Superior temporal gyrus (tissue), 1 donor: ENCODE data around the gene ZFAND3.

Experiments used
- DNase-seq: peaks from one replicate; pipeline ENCODE4 v3.0.0-alpha.2; 2016; ENCODE audit errors: extremely low spot score

Gene ZFAND3

GRCh38 chr6:37819177-37819801 lies at the start of gene ZFAND3:
TSS of gene ZFAND3 (plus strand) at chr6:37819727. CDS start at chr6:37819946, 219 bp downstream.
- peak; percentile 98 for DNase-seq

GRCh38 chr6:37774028-37774680 lies 45.4 kb upstream of the ZFAND3 start:
- no peak for DNase-seq

- no peak for DNase-seq
Observed at GRCh38 chr6:37776566-37776965, 43.0 kb upstream of the ZFAND3 start.

GRCh38 chr6:37777272-37777834 lies 42.2 kb upstream of the ZFAND3 start:
- DNase-seq, result no peak

GRCh38 chr6:37779111-37779800 lies 40.3 kb upstream of the ZFAND3 start:
- DNase-seq, result no peak

GRCh38 chr6:37779902-37780628 lies 39.5 kb upstream of the ZFAND3 start:
- DNase-seq, result no peak

- DNase-seq, result no peak
Observed at GRCh38 chr6:37781788-37782187, 37.7 kb upstream of the ZFAND3 start.

GRCh38 chr6:37783025-37783855 lies 36.3 kb upstream of the ZFAND3 start:
- peak; percentile 34 for DNase-seq

GRCh38 chr6:37783856-37784584 lies 35.5 kb upstream of the ZFAND3 start:
- DNase-seq, result peak; percentile 40

GRCh38 chr6:37784585-37784967 lies 35.0 kb upstream of the ZFAND3 start:
- DNase-seq, result peak; percentile 25

GRCh38 chr6:37785002-37785662 lies 34.4 kb upstream of the ZFAND3 start:
- DNase-seq, result no peak

GRCh38 chr6:37785663-37786270 lies 33.8 kb upstream of the ZFAND3 start:
- DNase-seq, result peak; percentile 61

- DNase-seq, result no peak
Observed at GRCh38 chr6:37787216-37787615, 32.3 kb upstream of the ZFAND3 start.

- DNase-seq, result no peak
Observed at GRCh38 chr6:37788259-37788658, 31.3 kb upstream of the ZFAND3 start.

- DNase-seq, result peak; percentile 96
Observed at GRCh38 chr6:37791156-37791919, 28.2 kb upstream of the ZFAND3 start.

GRCh38 chr6:37792457-37793033 lies 27.0 kb upstream of the ZFAND3 start:
- DNase-seq, result no peak

GRCh38 chr6:37793067-37793466 lies 26.5 kb upstream of the ZFAND3 start:
- no peak for DNase-seq

- no peak for DNase-seq
Observed at GRCh38 chr6:37794825-37795224, 24.7 kb upstream of the ZFAND3 start.
